ENCODE measurements around the gene BRMS1.
"Not testable (repeated sequence)": the region's sequence is repeated elsewhere in the genome, so short reads cannot be mapped to it uniquely, and the experiment has no call there.

The BRMS1 gene

DNA sequence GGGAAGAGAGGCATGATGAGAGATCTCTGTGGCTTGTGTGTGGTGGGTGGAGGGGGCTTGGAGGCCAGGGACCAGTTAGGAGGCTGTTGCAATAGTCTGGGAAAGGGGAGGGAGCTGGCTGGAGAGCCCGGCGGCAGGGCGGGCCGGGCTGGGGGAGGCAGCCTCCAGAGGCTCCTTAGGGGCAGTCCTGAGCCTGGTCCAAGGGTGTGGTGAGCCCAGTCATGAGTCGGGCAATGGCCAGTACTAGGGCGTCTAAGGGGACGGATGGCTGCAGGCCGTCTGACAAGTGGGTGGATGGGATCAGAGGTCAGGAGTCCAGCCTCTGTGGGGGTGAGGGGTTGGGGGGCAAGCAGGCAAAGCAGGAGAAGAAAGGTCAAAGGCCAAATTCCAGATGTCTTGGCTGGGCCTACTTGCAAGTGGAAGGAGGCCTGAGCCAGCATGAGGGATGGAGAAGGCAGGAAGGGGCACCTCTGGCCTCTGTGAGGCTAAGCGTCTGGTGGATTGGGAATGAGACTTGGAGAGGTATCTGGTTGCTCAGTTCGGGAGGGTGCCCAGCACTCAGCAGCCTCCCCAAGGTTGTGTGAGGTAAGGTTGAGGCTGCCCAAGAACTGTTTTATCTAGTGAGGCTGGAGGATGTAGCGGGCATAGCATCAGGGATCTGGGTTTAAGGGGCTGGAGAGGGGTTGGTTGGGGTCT, 22.0 kb downstream of the BRMS1 start:
- DNase-seq = no peak

GRCh38 chr11:66321606-66322005, 23.3 kb downstream of the BRMS1 start:
- no peak for DNase-seq

DNA sequence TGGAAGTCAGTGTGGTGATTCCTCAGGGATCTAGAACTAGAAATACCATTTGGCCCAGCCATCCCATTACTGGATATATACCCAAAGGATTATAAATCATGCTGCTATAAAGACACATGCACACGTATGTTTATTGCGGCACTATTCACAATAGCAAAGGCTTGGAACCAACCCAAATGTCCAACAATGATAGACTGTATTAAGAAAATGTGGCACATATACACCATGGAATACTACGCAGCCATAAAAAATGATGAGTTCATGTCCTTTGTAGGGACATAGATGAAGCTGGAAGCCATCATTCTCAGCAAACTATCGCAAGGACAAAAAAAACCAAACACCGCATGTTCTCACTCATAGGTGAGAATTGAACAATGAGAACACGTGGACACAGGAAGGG, 24.2 kb downstream of the BRMS1 start:
- not testable (repeated sequence) for DNase-seq

DNA sequence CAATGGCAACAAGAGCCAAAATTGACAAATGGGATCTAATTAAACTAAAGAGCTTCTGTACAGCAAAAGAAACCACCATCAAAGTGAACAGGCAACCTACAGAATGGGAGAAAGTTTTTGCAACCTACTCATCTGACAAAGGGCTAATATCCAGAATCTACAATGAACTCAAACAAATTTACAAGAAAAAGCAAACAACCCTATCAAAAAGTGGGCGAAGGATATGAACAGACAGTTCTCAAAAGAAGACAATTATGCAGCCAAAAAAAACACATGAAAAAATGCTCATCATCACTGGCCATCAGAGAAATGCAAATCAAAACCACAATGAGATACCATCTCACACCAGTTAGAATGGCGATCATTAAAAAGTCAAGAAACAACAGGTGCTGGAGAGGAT, 24.6 kb downstream of the BRMS1 start:
- not testable (repeated sequence) for DNase-seq

- DNase-seq = no peak
These were observed 26.3 kb downstream of the BRMS1 start for GRCh38 chr11:66318600-66318970.

DNA sequence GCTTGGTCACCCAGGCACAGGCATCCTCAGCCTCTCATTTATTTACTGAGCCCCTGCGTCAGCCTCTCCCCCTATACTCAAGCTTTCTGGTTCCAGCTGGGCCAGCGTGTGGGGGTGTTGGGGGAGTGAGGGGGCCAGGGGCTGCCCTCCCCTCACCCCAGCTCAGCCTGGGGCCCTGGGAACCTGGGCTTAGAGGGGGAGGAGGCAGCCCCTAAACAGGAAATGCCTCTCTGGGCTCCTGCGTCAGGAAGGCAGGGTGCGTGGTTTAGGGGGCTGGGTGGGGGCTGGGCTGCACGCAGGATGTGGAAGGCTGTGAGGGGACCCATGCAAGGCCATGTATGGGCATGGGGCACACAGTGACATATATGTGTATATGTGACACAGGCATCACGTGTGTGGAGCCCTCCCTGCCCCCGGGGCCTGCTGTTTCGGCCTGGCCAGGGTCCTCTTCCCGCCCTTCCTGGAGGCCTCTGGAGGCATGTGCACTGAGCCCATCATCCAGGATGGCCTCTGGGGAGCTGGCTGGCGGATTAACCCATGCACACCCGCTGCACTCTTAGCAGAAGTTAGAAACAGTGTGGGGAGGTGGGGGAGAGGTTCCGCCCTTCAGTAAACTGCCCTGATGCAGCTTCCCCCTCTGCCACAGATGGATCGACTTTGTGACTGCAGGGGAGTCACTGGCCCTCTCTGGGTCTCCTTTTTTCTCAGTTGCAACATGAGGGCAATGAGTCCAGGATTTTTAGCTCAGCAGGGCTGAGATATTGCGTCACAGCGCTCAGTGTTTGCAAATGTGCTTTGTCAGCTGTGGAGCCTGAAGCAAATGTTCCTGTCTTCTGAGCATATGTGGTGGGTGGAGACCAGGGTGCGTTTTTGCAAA, 26.9 kb downstream of the BRMS1 start:
- DNase-seq = peak; percentile 74 to 89

DNA sequence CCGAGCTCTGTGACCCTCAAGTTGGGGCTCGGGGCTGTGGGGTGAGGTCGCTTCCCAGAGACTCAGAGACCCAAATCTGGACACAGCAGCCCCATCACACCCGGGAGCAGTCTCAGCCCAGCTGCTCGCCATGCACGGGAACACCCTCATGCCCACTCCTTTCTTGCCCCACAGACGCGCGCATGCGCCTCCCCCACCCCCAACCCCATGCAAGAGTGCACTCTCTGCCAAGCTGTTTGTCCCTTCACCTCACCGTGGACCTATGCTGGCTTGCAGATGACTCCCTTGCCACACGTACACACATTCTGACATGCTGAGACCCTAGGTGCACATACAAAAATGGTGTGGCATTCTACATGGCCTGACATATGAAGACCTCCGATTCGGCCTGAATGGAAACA, 27.6 kb downstream of the BRMS1 start:
- DNase-seq = peak; percentile 39 to 72

DNA sequence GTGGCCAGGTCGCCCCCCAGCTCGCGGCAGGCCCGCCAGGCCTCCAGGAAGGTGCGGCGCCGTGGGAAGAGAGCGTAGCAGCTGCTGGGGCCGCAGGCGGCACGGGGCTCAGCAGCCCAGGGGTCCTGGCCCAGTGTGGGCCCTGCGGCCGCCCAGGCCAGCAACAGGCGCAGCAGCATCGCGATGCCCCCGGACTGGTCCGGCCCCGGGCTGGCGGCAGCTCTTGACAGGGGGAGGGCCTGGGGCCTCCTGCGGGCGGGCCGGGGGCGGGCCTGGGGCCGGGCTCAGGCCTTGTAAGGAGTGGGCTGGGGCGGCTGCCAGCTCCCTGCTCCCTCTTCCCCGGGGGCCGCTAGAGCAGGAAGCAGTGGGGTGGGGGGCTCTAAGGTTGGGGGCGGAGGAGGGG, 28.1 kb downstream of the BRMS1 start, which contains the start of gene CD248:
Gene CD248, minus strand, starts transcription at position 196 of the 403 bp plus-strand sequence. Its CDS starts 17 bp downstream, at position 179.
- DNase-seq = peak in 1 of 2 donors; percentile 17

GRCh38 chr11:66315921-66316811, 28.7 kb downstream of the BRMS1 start:
- DNase-seq = no peak

DNA sequence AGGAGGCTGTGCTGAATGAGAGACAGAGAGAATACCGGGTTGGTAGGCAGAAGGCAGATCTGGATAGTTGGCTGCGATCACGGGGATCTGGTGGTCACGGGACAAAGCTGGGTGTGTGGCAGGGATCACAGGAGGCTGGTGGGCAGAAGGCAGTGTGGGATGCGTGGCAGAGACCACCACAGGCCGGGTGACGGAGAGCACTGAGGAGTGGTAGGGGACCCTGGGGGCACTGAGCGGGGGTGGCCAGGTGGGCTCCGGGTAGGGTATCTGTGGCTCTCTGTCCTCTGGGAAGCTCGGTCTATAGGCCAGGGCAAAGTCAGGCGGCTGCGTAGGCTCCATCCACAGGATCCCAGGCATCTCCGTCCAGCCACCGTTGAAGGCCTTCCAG, 29.4 kb downstream of the BRMS1 start:
- no peak for DNase-seq

- no peak for DNase-seq
These were observed 30.1 kb downstream of the BRMS1 start for GRCh38 chr11:66314561-66315497.

GRCh38 chr11:66314186-66314501, 30.8 kb downstream of the BRMS1 start:
- no peak for DNase-seq

- no peak for DNase-seq
These were observed 31.4 kb downstream of the BRMS1 start for GRCh38 chr11:66313321-66314185.

DNA sequence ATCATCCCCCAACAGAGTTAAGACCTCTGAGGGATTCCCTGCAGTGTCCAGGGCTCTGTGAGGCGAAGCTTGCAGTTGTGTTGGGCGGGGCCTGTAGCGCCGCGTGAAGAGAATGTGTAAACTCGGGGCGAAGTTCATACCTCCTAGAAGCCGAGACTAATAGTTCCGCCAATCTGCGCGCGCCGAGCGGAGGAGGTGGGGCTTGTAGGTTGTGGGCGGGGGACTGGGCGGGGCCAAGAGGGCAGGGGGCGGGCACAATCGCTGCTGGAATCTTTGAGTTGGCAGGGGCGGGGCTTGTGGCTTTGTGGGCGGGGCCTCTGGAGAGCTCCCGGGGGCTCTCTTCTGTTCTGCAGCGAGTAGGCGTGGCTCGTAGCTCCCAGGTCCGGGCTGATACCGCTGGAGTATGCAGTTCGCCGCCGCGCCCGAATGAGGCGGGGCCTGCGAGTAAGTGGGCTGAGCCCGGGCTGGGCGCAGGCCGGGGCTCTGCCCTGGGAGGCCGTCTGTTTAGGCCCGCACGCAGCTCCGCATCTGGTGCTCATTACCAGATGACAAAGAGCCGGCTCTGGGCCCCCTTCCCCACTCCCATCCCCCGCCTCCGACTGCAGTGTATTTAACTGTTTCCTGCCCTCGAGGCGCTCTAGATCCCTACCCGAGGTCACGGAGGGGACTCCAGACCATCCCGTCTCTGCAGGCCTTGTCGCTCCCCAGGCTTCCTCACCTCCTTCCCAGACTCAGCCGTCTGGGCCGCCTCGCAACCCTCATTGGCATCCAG, 32.2 kb downstream of the BRMS1 start:
- DNase-seq = peak; percentile 99

- peak; percentile 98 to 99 for DNase-seq
These were observed 32.8 kb downstream of the BRMS1 start for GRCh38 chr11:66311965-66312548.

DNA sequence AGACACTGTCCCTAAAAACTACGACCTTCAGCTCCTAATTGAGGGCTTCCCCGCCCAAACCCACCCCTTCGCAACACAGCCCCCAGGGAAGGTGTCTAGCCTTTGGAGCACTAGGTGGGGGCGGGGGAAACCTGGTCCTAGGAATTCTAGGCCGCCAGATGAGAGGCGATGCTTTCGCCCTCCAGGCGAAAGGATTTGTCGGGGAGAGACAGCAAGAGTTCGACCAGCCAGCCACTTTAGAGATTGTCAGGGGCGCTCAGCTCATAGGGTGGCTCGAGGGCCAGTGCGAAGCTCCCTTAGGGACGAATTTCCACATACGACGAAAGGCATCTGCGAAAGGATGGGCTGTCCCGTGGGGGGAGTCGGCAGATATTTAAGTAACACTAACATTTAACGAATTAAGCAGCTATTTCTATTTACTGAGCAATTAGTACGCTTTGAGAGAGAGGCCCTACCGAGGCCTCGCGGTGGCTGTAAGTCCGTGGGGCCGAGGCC, 33.4 kb downstream of the BRMS1 start:
- DNase-seq = no peak

- not testable (repeated sequence) for DNase-seq
These were observed 34.0 kb downstream of the BRMS1 start for GRCh38 chr11:66310803-66311440.

- DNase-seq = no peak
These were observed 34.6 kb downstream of the BRMS1 start for GRCh38 chr11:66310324-66310723.

- DNase-seq = no peak
These were observed 35.4 kb downstream of the BRMS1 start for GRCh38 chr11:66309475-66309874.
